Endothelial cell of umbilical vein (primary cell): ENCODE measurements around the gene ABLIM2. TPM values are rescaled to one million over a fixed set of nuclear protein-coding genes. Genes with fewer than 3 reads are reported as not detected.

Source experiments
- BruUV-seq: library from RNA; stranded (reverse); fragments of 400-500 nt; replicated peaks from 2 replicates; lab custom pipeline; 2021; lab: Mats Ljungman, UMichigan
- CTCF ChIA-PET: fragments of 300-600, 350-600 bp; sonication (Branson Sonifier 250); formaldehyde crosslinking; loops from one replicate; lab custom pipeline; 2021; ENCODE audit warnings: antibody characterized with exemption, inconsistent platforms; lab: Charles Lee
- POLR2A ChIA-PET: fragments of 300-600, 350-600 bp; sonication (Branson Sonifier 250); formaldehyde crosslinking; loops from one replicate; lab custom pipeline; 2021; ENCODE audit warnings: antibody characterized with exemption, inconsistent platforms; lab: Charles Lee
- DNase-seq: peaks from one replicate; pipeline ENCODE4 v3.0.0-alpha.2; 2011; ENCODE audit warnings: low read depth, low spot score
- FAIRE-seq: peaks from 2 replicates; lab custom pipeline; 2011; peaks lifted over from hg19 to GRCh38; lab: Jason Lieb, UNC
- H2AFZ ChIP-seq: 2 replicates; pipeline ENCODE4 v1.6.0; 2012; ENCODE audit warnings: low read depth, low read length, control low read depth, inconsistent platforms
- H3K27ac ChIP-seq: 2 replicates; pipeline ENCODE4 v1.5.1; 2011; ENCODE audit warnings: low read depth, mild to moderate bottlenecking, control low read depth, low read length, moderate library complexity; ENCODE audit not compliant: insufficient read depth
- H3K27me3 ChIP-seq, 2 experiments: 2 replicates each; pipeline versions ENCODE4 v1.6.0 to v1.6.1; 2011; ENCODE audit warnings: low read length in 2 of 2, mixed read lengths in 1 of 2; ENCODE audit not compliant: control insufficient read depth in 2 of 2, insufficient read depth in 2 of 2
- H3K36me3 ChIP-seq, 2 experiments: 2 replicates in 1 of 2; 3 replicates in 1 of 2; pipeline ENCODE4 v1.5.1; 2011; ENCODE audit warnings: low read length in 2 of 2, mild to moderate bottlenecking in 1 of 2, moderate library complexity in 1 of 2; ENCODE audit not compliant: control insufficient read depth in 2 of 2, insufficient read depth in 2 of 2; ENCODE audit errors: extremely low read depth in 1 of 2
- H3K4me1 ChIP-seq: 3 replicates; pipeline ENCODE4 v1.5.1; 2011; ENCODE audit warnings: mild to moderate bottlenecking, low read length; ENCODE audit not compliant: control insufficient read depth, insufficient read depth; ENCODE audit errors: extremely low read depth
- H3K4me2 ChIP-seq: 2 replicates; pipeline ENCODE4 v1.6.1; 2011; ENCODE audit warnings: low read length, control low read depth, mixed read lengths; ENCODE audit not compliant: insufficient read depth
- H3K4me3 ChIP-seq, 3 experiments: fragments of 200-600 bp in 1 of 3; sonication (generic), shearing (Covaris generic) in 1 of 3; replicated peaks in 1 of 3; 2 replicates each; pipeline ENCODE4 v1.5.1; 2011 to 2016; ENCODE audit warnings: control low read depth in 3 of 3, low read length in 3 of 3, mild to moderate bottlenecking in 2 of 3, inconsistent platforms in 1 of 3, low read depth in 1 of 3, moderate library complexity in 1 of 3; ENCODE audit not compliant: insufficient read depth in 1 of 3
- H3K79me2 ChIP-seq: 2 replicates; pipeline ENCODE4 v1.6.0; 2012; ENCODE audit warnings: low read length, inconsistent platforms; ENCODE audit not compliant: control insufficient read depth, insufficient read depth
- H3K9ac ChIP-seq: replicated peaks from 2 replicates; pipeline ENCODE3; 2011; ENCODE audit warnings: low read length, control low read depth; ENCODE audit not compliant: insufficient read depth; ENCODE audit errors: extremely low read depth
- H3K9me1 ChIP-seq: replicated peaks from 3 replicates; pipeline ENCODE4 v1.6.0; 2011; ENCODE audit warnings: mild to moderate bottlenecking, low read length; ENCODE audit not compliant: control insufficient read depth, insufficient read depth; ENCODE audit errors: extremely low read depth
- H3K9me3 ChIP-seq: replicated peaks from 2 replicates; pipeline ENCODE4 v1.5.1; 2012; ENCODE audit warnings: low read length, inconsistent platforms; ENCODE audit not compliant: control insufficient read depth, insufficient read depth
- H4K20me1 ChIP-seq: replicated peaks from 2 replicates; pipeline ENCODE3; 2011; ENCODE audit warnings: mild to moderate bottlenecking, low read length; ENCODE audit not compliant: control insufficient read depth, insufficient read depth; ENCODE audit errors: extremely low read depth
- CTCF ChIP-seq, 2 donors: IDR thresholded peaks; 1 replicate in 1 of 2; 2 replicates in 1 of 2; pipeline ENCODE4 v1.5.1; 2011; ENCODE audit warnings: low read length in 2 of 2, mild to moderate bottlenecking in 2 of 2, moderate library complexity in 2 of 2, control low read depth in 1 of 2, inconsistent platforms in 1 of 2, low read depth in 1 of 2; ENCODE audit not compliant: insufficient read depth in 1 of 2; ENCODE audit errors: extremely low read depth in 1 of 2
- EZH2 ChIP-seq: IDR thresholded peaks from 2 replicates; pipeline ENCODE4 v1.6.1; 2012; ENCODE audit warnings: borderline replicate concordance, low read depth, mild to moderate bottlenecking, moderate library complexity, low read length, inconsistent platforms; ENCODE audit not compliant: severe bottlenecking
- FOS ChIP-seq: IDR thresholded peaks from 2 replicates; pipeline ENCODE4 v1.6.1; 2011; ENCODE audit warnings: mild to moderate bottlenecking, low read length, moderate library complexity, borderline replicate concordance; ENCODE audit not compliant: insufficient read depth
- GATA2 ChIP-seq: IDR thresholded peaks from 2 replicates; pipeline ENCODE4 v1.7.0; 2011; ENCODE audit warnings: low read depth, mild to moderate bottlenecking, moderate library complexity, mixed read lengths, low read length; ENCODE audit not compliant: insufficient read length, insufficient read depth
- JUN ChIP-seq: IDR thresholded peaks from 2 replicates; pipeline ENCODE4 v1.6.1; 2011; ENCODE audit warnings: borderline replicate concordance, low read depth; ENCODE audit not compliant: insufficient read length, insufficient read depth
- MAX ChIP-seq: IDR thresholded peaks from 2 replicates; pipeline ENCODE4 v1.6.1; 2011; ENCODE audit not compliant: insufficient read depth, insufficient read length
- MYC ChIP-seq: IDR thresholded peaks from one replicate; pipeline ENCODE4 v1.6.1; 2011; ENCODE audit warnings: mild to moderate bottlenecking, low read depth, low read length
- POLR2A ChIP-seq: IDR thresholded peaks from 2 replicates; pipeline ENCODE4 v1.6.1; 2012; ENCODE audit warnings: low read depth, mild to moderate bottlenecking, control low read depth, low read length
- POLR2AphosphoS5 ChIP-seq: IDR thresholded peaks from 2 replicates; pipeline ENCODE4 v1.6.1; 2012; ENCODE audit warnings: low read depth, mild to moderate bottlenecking, control low read depth, low read length, moderate library complexity; ENCODE audit not compliant: insufficient read depth
- dilution Hi-C: fragments of 300-500 bp; cut with MboI; formaldehyde crosslinking; loops from one replicate; pipeline ENCODE4 v1.15.0; 2019; ENCODE audit warnings: low sequenced_read_pairs; ENCODE audit not compliant: extremely low pct_ligation_motif_present
- intact Hi-C: fragments of 100-400 bp; cut with micrococcal nuclease; formaldehyde crosslinking; loops from one replicate; pipeline ENCODE4 v1.10.0; 2022
- polyA plus RNA-seq, 4 experiments: library from polyadenylated mRNA; depleted of rRNA in 3 of 4; stranded (reverse) in 3 of 4; unstranded in 1 of 4; fragments of >200 nt; gene quantifications; 2 replicates each; pipeline versions ENCODE4 v1.2.1 to v1.2.3, GENCODE V29; 2011 to 2012; ENCODE audit warnings: missing spikeins in 1 of 4
- total RNA-seq: library from RNA; stranded (reverse); gene quantifications from 2 replicates; pipeline ENCODE4 v1.2.3, GENCODE V29; 2021

ABLIM2 gene
- total and polyA plus RNA-seq, 2 donors (not counting 3 experiments of a cell fraction or from before 2014, with no cell fraction given), result 0.28 to 0.66 TPM

- BruUV-seq, result no TSS peak
- Histone ChIP-seq H2AFZ (no peak overlapping the region), H3K27ac (no peak overlapping the region), H3K79me2 (no peaks in the 10 kb centered on the region), H3K4me3 (no peak overlapping the region), H3K4me1 (no peaks in the 10 kb centered on the region), H3K9me3 (no peaks in the 10 kb centered on the region), H3K9me1 (no peaks in the 10 kb centered on the region), H3K27me3 (no peaks in the 10 kb centered on the region), H3K36me3 (no peaks in the 10 kb centered on the region), H4K20me1 (no peaks in the 10 kb centered on the region), H3K4me2 (no peak overlapping the region), H3K9ac (no peak overlapping the region)
- ChIA-PET POLR2A (no interaction called here), CTCF (interaction anchor here (0.6 to 1.1 kb wide), 2 partner anchors 10 to 15 kb away, joined by 3 read pairs; no protein-coding TSS in a partner anchor)
- intact Hi-C loops, result no loop called here
- no peak for TF ChIP-seq EZH2
- no peak for TF ChIP-seq POLR2A
- no peak for TF ChIP-seq GATA2
- TF ChIP-seq POLR2AphosphoS5, result no peak
- TF ChIP-seq JUN, result no peak
- TF ChIP-seq MYC, result no peak
- TF ChIP-seq FOS, result no peak
- TF ChIP-seq MAX, result no peak
- TF ChIP-seq CTCF (IDR thresholded peaks at IDR 0.05; ENCODE audit: extremely low read depth in 1 of 2, insufficient read depth in 1 of 2, low read depth in 1 of 2, low read length in 2 of 2), result no peak
- no peak for FAIRE-seq
- dilution Hi-C loops, result no loop called here
- DNase-seq, result no peak
Measured at GRCh38 chr4:8132947-8133705, 25.5 kb downstream of the ABLIM2 start.
